Activated CD8-positive, alpha-beta memory T cell treated with anti-CD3 and anti-CD28 coated beads, Interleukin-2, amount 50 U/mL, for 1 hour (primary cell): Measurements from ENCODE around the gene SMIM5.
"Not testable (repeated sequence)": the region's sequence is repeated elsewhere in the genome, so short reads cannot be mapped to it uniquely, and the experiment has no call there.

ENCODE experiments used
- DNase-seq: peaks from one replicate; pipeline ENCODE4 v3.0.0-alpha.2; 2020; ENCODE audit errors: extremely low read depth

SMIM5 gene

GRCh38 chr17:75624714-75625345, 8.4 kb upstream of the SMIM5 start:
- no peak for DNase-seq

DNA sequence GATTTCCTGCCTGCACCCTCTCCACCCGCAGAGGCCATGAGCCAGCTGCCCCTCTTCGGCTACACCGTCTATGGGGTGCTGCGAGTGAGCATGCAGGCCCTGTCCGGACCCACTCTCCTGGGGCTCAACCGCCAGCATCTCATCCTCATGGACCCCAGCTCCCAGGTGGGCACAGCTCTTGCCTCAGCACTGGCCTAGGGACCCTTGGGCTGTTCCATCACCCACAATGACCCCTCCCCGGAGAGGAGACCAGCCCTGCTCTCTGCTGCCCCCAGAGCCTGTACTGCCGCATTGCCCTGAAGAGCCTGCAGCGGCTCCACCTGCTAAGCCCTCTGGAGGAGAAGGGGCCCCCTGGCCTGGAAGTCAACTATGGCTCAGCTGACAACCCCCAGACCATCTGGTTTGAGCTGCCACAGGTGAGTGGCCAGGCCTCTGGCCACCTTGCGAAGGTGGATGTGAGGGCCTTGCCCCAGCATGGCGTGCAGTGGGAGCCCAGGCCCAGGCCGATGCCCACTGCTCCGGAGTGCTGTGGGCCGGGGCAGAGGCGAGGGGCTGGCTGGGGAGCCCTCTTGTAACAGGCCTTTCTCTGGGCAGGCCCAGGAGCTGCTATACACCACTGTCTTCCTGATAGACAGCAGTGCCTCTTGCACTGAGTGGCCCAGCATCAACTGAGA, 7.3 kb upstream of the SMIM5 start:
- no peak for DNase-seq

- no peak for DNase-seq
These were observed 6.7 kb upstream of the SMIM5 start for GRCh38 chr17:75626496-75627038.

- no peak for DNase-seq
These were observed 6.1 kb upstream of the SMIM5 start for GRCh38 chr17:75627094-75627493.

- DNase-seq: no peak
These were observed 4.8 kb upstream of the SMIM5 start for GRCh38 chr17:75628425-75628824.

DNA sequence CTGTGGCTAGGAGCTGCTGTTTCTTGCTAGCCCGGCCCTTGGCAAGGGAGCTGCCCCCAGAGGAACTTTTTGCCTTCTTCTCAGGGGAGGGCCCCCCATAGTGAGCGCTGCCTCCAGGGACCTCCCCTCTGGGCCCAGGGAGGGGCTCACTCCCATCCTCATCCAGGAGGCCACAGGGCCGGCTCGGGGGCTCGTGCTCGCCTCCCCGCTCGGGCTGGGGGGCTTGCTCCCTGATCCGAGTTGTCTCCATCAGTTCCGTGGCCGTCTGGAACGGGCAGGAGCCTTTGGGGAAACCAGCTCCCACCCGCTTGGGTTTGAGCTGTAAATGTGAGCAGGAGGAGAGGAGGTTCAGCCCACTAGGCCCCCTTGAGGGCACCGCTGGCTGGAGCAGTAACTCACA, 4.1 kb upstream of the SMIM5 start:
- no peak for DNase-seq

- DNase-seq: no peak
These were observed 2.9 kb upstream of the SMIM5 start for GRCh38 chr17:75630071-75630917.

DNA sequence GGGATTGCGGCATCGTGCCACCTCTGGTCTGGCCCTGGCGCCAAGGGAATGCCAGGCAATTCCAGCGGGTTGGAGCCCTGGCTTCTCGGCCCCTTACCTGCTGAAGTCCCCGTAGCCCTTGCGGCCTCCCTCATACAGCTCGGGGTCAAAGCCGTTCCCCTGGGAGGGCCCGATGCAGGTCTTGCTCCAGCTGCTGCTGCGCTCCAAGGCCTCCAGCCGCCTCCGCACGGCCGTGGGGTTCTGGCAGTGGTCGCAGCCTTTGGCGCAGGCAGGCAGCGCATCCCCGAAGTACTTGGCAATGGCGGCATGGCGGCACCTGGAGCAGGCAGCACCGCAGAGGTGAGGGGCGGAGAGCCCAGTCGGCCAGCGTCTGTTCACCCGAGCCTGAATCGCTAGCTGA, 1.9 kb upstream of the SMIM5 start:
- DNase-seq: no peak

DNA sequence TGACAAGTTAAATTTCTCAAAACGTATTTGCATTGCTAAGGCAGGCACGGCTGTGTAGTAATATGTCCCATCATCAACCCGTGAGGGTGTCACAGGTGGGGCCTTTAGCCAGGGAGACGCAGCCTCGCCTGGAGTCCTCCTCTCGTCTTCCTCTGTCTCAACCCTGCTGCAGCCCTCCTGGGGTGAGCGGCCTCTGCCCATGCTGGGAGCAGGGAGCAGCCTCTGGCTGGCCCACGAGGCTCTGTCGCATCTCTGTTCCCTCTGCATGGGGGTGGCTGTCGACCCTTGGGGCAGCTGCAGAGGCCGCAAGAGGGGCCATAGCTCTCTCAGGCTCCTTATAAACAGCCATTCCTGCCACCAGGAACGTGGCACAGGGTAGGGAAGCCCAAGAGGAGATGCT, 806 bp upstream of the SMIM5 start:
- DNase-seq: no peak

GRCh38 chr17:75633486-75634375, 497 bp downstream of the SMIM5 start:
- DNase-seq: peak; percentile 14

DNA sequence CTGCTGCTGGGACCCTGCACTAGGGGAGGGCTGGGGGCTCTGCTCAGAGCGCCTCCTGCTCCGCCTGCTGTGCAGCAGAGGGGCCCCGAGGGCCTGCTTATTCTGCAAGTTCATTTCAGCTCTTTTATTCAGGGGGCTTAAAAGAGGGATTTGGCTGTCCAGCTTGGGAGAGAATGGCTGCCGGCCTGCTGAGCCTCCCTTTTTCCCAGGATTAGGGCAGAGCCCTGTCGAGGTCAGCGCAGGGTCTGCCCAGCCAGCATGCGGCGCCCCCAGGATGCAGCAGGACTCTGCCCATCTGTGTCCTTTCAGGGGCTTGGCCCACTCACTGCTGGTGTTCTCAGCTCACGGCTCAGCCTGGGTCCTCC, 1.1 kb downstream of the SMIM5 start:
- DNase-seq: no peak

- no peak for DNase-seq
These were observed 1.7 kb downstream of the SMIM5 start for GRCh38 chr17:75634754-75635609.

- DNase-seq: no peak
These were observed 2.5 kb downstream of the SMIM5 start for GRCh38 chr17:75635610-75636202.

DNA sequence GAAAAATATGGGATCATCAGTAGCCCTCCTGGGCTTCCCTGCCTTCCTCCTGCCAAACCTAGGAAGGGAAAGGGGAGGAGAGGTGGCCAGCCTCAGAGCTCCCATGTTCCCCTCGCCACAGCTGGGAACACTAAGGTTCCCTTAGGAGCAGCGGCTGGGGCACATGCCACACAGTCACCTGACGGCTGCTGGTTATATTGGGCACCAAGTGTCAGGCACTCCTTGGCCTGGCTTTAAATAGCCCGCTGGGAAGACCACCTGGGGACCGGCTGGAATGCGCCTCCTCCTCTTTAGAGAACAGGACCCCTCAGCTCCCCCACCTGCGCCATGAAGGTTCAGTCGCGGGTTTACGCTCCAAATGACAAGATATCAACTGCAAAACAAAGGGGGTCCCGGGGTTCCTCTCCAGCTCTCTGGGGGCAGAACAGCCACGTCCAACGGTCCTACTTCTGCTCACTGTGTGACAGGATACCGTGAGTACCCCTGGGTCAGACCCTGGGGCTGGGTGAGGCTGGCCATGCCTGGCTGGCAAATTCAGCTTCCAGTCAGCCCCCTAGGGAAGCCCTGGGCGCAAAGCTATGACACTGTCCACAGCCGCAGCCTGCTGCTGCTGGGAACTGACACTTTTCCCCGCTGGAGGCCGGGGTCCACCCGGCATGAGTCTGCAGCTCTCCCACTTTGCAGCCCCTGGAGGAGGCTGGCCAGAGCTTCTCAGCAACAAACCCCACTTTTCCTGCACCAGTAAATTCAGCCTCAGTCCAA, 3.3 kb downstream of the SMIM5 start:
- DNase-seq: no peak

DNA sequence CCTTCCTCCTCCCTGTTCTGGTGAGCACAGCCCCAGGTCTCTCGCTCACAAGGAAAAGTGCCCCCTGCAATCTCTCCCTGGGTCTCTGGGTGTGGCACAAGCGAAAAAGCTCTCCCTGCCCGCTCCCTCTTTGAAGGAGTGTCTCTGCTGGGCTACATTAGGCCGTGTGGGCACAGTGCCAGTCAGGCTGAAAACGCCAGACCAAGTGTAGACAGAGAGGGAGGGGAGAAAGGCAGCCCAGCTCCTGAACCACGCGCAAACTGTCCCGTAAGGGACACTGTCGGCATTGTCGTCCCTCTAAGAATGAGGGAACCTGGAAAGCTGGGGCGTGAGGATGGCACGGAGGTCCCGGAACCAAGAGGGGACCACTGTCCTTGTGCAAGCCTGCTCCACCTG, 3.9 kb downstream of the SMIM5 start:
- DNase-seq: no peak

GRCh38 chr17:75637551-75637950, 4.3 kb downstream of the SMIM5 start:
- DNase-seq: no peak

DNA sequence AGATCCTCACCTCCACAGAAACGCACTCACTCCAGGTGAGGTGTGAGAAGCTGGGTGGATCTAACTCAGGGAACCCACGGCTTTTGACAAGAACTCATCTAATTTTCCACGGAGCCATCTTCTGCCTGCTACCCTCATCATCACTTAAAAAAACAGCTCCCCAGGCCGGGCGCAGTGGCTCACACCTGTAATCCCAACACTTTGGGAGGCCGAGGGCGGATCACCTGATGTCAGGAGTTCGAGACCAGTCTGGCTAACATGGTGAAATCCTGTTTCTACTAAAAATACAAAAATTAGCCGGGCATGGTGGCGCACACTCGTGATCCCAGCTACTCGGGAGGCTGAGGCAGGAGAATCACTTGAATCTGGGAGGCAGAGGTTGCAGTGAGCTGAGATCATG, 4.8 kb downstream of the SMIM5 start:
- DNase-seq: not testable (repeated sequence)

GRCh38 chr17:75638893-75639292, 5.7 kb downstream of the SMIM5 start:
- no peak for DNase-seq

DNA sequence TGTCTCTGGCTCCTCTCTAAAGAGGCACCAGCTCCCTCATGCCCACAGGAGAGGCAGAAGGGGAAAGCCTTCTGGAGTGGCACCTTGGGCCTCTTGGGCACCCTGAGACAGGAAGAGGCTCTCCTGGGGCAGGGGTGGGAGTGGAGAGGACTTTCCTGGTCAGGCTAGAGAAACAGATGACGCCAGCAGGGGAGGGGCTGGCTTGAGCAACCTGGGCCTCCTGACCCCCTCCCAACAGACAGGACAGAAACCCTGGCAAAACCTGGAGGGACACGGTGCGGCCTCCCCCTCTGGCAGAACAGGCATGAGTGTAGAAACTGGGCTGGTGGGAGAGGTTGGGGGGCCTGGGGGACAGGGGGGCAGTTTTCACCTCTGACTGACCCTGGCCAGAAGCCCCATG, 6.1 kb downstream of the SMIM5 start:
- DNase-seq: no peak
